Activated naive CD4-positive, alpha-beta T cell treated with anti-CD3 and anti-CD28 coated beads, Interleukin-2, amount 50 U/mL, for 24 hours (primary cell): ENCODE results near the gene HSF2BP.

Source experiments
- H3K27ac Mint-ChIP-seq: one replicate; pipeline ENCODE4 v1.8.0; 2021; ENCODE audit warnings: mild to moderate bottlenecking, mixed read lengths
- H3K27me3 Mint-ChIP-seq: one replicate; pipeline ENCODE4 v1.8.0; 2021; ENCODE audit warnings: mixed read lengths
- H3K36me3 Mint-ChIP-seq: one replicate; pipeline ENCODE4 v1.8.0; 2021; ENCODE audit warnings: mixed read lengths
- H3K4me1 Mint-ChIP-seq: one replicate; pipeline ENCODE4 v1.8.0; 2021; ENCODE audit warnings: mixed read lengths
- H3K4me3 Mint-ChIP-seq: one replicate; pipeline ENCODE4 v1.8.0; 2021; ENCODE audit warnings: mild to moderate bottlenecking, mixed read lengths
- H3K9me3 Mint-ChIP-seq: one replicate; pipeline ENCODE4 v1.8.0; 2021; ENCODE audit warnings: mixed read lengths

The HSF2BP gene

GRCh38 chr21:43645136-43645891, 14.0 kb downstream of the HSF2BP start:
- Mint-ChIP-seq H3K9me3 (no peaks in the 10 kb centered on the region), H3K27me3 (no peaks in the 10 kb centered on the region), H3K4me3 (no peak overlapping the region), H3K36me3 (no peaks in the 10 kb centered on the region), H3K27ac (peak overlapping the region; percentile 75), H3K4me1 (peaks cover 19% of the 10 kb centered on the region)

DNA sequence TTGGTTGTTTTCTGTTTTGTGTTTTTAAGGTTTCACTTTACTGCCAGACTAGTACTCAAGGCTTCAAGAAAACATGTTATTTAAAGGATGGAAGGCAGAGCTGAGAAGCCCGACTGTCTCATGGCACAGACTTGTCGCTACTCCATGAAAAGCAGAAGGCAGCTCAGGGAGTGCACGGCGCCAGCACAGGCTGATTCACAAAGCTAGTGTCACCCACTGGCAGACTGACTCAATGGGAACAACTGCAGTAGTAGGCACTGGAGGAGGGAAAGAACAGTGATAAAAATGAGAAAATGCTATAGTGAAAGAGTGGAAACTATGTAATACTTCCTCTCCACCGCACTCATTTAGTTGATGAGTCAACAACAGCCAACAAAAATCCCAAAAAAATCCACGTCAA, 14.7 kb downstream of the HSF2BP start:
- H3K4me3 Mint-ChIP-seq, result no peak overlapping the region
- H3K27ac Mint-ChIP-seq, result no peak overlapping the region
- H3K36me3 Mint-ChIP-seq, result no peaks in the 10 kb centered on the region
- peaks cover 19% of the 10 kb centered on the region for H3K4me1 Mint-ChIP-seq
- H3K9me3 Mint-ChIP-seq, result no peaks in the 10 kb centered on the region
- no peaks in the 10 kb centered on the region for H3K27me3 Mint-ChIP-seq

GRCh38 chr21:43644071-43644470, 15.2 kb downstream of the HSF2BP start:
- no peak overlapping the region for H3K27ac Mint-ChIP-seq
- no peaks in the 10 kb centered on the region for H3K27me3 Mint-ChIP-seq
- H3K36me3 Mint-ChIP-seq, result no peaks in the 10 kb centered on the region
- H3K4me3 Mint-ChIP-seq, result no peak overlapping the region
- no peaks in the 10 kb centered on the region for H3K9me3 Mint-ChIP-seq
- H3K4me1 Mint-ChIP-seq, result peaks cover 23% of the 10 kb centered on the region

DNA sequence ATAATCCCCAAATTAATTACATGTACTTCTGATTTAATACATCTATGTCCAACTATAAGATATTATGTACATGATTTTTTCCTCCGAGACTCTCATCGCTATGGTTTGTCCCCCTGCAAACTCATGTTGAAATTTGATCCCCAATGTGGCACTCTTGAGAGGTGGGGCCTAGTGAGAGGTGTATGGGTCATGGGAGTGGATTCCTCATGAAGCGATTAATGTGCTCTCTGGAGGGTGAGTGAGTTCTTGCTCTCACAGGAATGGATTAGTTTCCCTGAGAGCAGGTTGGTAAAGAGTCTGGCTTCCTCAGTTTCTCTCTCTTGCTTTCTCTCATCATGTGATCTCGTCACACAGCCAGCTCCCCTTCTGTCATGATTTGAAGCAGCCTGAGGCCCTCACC, 16.1 kb downstream of the HSF2BP start:
- peaks cover 24% of the 10 kb centered on the region for H3K4me1 Mint-ChIP-seq
- H3K27me3 Mint-ChIP-seq, result no peaks in the 10 kb centered on the region
- H3K4me3 Mint-ChIP-seq, result no peak overlapping the region
- H3K36me3 Mint-ChIP-seq, result no peaks in the 10 kb centered on the region
- H3K27ac Mint-ChIP-seq, result no peak overlapping the region
- H3K9me3 Mint-ChIP-seq, result no peaks in the 10 kb centered on the region

- no peak overlapping the region for H3K27ac Mint-ChIP-seq
- H3K9me3 Mint-ChIP-seq, result no peaks in the 10 kb centered on the region
- H3K4me1 Mint-ChIP-seq, result peaks cover 12% of the 10 kb centered on the region
- no peaks in the 10 kb centered on the region for H3K36me3 Mint-ChIP-seq
- H3K4me3 Mint-ChIP-seq, result no peak overlapping the region
- H3K27me3 Mint-ChIP-seq, result no peaks in the 10 kb centered on the region
Observed at GRCh38 chr21:43640400-43640799, 18.9 kb downstream of the HSF2BP start.

DNA sequence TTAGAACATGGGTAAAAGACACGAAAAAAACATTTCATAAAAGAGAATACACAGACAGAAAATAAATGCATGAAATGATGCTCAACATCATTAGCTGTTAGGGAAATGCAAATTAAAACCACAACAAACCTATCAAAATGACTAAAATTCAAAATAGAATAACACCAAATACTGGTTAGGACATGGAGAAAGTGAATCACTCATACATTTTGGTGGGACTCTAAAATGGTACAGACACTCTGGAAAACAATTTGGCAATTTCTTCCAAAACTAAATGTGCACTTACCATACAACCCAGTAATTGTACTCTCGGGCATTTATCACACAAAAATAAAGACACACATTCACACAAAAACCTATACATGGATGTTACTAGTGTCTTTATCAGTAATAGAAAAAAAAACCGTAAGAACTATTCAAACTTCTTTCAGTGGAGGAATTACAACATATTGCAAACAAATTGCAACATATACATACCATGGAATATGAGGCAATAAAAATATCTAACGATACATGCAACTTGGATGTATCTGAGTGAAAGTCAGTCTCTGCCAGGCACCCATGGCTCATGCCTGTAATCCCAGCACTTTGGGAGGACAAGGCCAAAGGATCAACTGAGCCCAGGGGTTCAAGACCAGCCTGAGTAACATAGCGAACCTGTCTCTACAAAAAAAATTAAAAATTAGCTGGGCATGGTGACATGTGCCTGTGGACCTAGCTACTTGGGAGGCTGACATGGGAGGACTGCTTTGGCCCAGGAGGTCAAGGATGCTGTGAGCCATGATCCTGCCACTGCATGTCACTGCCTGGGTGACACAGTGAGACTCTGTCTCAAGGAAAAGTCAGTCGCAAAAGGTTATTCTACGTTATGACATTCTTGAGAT, 19.6 kb downstream of the HSF2BP start:
- Mint-ChIP-seq H3K4me1 (peaks cover 8% of the 10 kb centered on the region), H3K27ac (no peak overlapping the region), H3K36me3 (no peaks in the 10 kb centered on the region), H3K27me3 (no peaks in the 10 kb centered on the region), H3K9me3 (no peaks in the 10 kb centered on the region), H3K4me3 (no peak overlapping the region)

DNA sequence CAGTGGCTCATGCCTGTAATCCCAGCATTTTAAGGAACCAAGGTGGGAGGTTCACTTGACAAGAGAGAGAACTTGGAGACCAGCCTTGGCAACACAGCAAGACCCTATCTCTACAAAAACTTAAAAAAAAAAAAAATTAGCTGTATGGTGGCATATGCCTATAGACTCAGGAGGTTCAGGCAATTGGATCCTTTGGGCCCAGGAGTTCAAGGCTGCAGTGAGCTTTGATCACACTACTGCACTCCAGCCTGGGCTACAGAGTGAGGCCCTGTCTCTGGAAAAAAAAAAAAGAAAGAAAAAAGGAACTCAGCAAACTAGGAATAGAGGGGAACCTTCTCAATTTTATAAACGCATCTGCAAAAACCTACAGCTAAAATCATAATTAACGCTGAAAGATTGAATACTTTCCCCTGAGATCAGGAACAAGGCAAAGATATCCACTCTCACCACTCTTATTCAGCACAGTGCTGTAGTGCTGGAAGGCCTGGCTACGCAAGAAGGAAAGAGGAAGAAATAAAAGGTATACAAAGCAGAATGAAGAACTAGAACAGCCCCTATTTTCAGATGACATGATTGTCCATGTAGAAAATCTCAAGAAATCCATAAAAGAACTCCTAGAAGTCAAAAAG, 21.6 kb downstream of the HSF2BP start:
- Mint-ChIP-seq H3K27ac (peak overlapping the region; percentile 3), H3K4me1 (peaks cover 5% of the 10 kb centered on the region), H3K27me3 (no peaks in the 10 kb centered on the region), H3K9me3 (no peaks in the 10 kb centered on the region), H3K4me3 (no peak overlapping the region), H3K36me3 (no peaks in the 10 kb centered on the region)

GRCh38 chr21:43635436-43635835, 23.9 kb downstream of the HSF2BP start:
- Mint-ChIP-seq H3K9me3 (no peaks in the 10 kb centered on the region), H3K27ac (no peak overlapping the region), H3K36me3 (peaks cover 3% of the 10 kb centered on the region), H3K4me3 (no peak overlapping the region), H3K27me3 (no peaks in the 10 kb centered on the region), H3K4me1 (peaks cover 5% of the 10 kb centered on the region)

- Mint-ChIP-seq H3K27ac (no peak overlapping the region), H3K36me3 (peaks cover 3% of the 10 kb centered on the region), H3K4me1 (peaks cover 5% of the 10 kb centered on the region), H3K4me3 (no peak overlapping the region), H3K27me3 (no peaks in the 10 kb centered on the region), H3K9me3 (no peaks in the 10 kb centered on the region)
Observed at GRCh38 chr21:43634618-43635017, 24.7 kb downstream of the HSF2BP start.

GRCh38 chr21:43632373-43632905, 26.8 kb downstream of the HSF2BP start:
- Mint-ChIP-seq H3K27ac (no peak overlapping the region), H3K36me3 (peaks cover 5% of the 10 kb centered on the region), H3K4me3 (no peak overlapping the region), H3K9me3 (no peaks in the 10 kb centered on the region), H3K27me3 (no peaks in the 10 kb centered on the region), H3K4me1 (no peaks in the 10 kb centered on the region)

DNA sequence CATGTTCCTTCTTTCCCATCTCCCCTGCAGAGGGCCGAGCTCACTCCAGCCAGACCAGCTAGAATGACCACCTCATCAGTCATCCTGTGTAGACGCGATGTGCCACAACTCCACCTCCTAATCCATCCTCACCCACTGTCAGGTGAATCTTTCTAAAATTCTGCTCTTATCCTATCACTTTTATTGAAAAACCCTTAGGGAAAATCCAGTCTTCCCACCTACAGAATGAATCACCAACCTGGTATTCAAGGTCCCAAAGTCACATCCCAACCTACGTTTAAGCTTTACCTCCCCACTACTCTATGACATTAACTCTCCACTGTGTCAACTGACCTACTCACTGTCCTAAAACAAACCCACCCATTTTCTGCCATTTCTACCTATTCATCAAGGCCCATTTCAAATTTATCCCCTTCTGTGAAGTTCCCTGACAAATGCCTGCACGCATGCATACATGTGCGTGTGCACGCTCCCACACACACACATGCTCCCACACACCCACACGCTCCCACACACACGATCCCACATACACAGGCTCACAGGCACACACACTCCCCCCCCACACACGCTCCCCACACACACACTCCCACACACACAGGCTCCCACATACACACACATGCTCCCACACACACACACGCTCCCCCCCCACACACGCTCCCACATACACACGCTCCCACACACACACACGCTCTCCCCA, 27.7 kb downstream of the HSF2BP start:
- Mint-ChIP-seq H3K27me3 (no peaks in the 10 kb centered on the region), H3K9me3 (no peaks in the 10 kb centered on the region), H3K27ac (no peak overlapping the region), H3K4me1 (no peaks in the 10 kb centered on the region), H3K4me3 (no peak overlapping the region), H3K36me3 (peaks cover 5% of the 10 kb centered on the region)

GRCh38 chr21:43627527-43627926, 31.8 kb downstream of the HSF2BP start:
- Mint-ChIP-seq H3K4me1 (no peaks in the 10 kb centered on the region), H3K27ac (no peak overlapping the region), H3K27me3 (no peaks in the 10 kb centered on the region), H3K9me3 (no peaks in the 10 kb centered on the region), H3K4me3 (no peak overlapping the region), H3K36me3 (peaks cover 5% of the 10 kb centered on the region)

- Mint-ChIP-seq H3K4me1 (no peaks in the 10 kb centered on the region), H3K27ac (no peak overlapping the region), H3K27me3 (no peaks in the 10 kb centered on the region), H3K36me3 (peaks cover 4% of the 10 kb centered on the region), H3K9me3 (no peaks in the 10 kb centered on the region), H3K4me3 (no peak overlapping the region)
Observed at GRCh38 chr21:43626390-43626789, 32.9 kb downstream of the HSF2BP start.

GRCh38 chr21:43624339-43624738, 34.9 kb downstream of the HSF2BP start:
- H3K9me3 Mint-ChIP-seq, result no peaks in the 10 kb centered on the region
- no peak overlapping the region for H3K4me3 Mint-ChIP-seq
- H3K27ac Mint-ChIP-seq, result no peak overlapping the region
- peaks cover 8% of the 10 kb centered on the region for H3K36me3 Mint-ChIP-seq
- no peaks in the 10 kb centered on the region for H3K4me1 Mint-ChIP-seq
- H3K27me3 Mint-ChIP-seq, result no peaks in the 10 kb centered on the region

DNA sequence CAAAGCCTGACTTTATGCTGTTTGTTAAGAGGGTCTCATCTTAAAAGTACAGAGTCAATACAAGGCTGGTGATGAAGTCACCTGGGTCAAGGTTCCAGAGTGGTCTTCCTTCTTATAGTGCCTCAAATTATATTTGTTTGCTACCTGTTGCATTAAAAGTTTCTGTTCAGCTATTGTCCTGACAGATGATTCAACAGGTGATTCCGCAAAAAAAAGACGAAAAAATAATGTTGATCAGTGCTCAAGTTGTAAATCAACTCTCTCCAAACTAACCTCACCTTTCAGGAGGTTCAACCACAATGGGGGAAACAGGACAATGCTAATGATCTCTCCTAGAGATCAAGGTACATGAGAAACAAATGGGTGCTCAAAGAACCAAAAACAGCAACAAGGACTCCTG, 35.7 kb downstream of the HSF2BP start:
- Mint-ChIP-seq H3K36me3 (peaks cover 9% of the 10 kb centered on the region), H3K27ac (no peak overlapping the region), H3K4me3 (no peak overlapping the region), H3K9me3 (no peaks in the 10 kb centered on the region), H3K27me3 (no peaks in the 10 kb centered on the region), H3K4me1 (no peaks in the 10 kb centered on the region)
